ENCODE results near the gene SAMD4A.

DNA sequence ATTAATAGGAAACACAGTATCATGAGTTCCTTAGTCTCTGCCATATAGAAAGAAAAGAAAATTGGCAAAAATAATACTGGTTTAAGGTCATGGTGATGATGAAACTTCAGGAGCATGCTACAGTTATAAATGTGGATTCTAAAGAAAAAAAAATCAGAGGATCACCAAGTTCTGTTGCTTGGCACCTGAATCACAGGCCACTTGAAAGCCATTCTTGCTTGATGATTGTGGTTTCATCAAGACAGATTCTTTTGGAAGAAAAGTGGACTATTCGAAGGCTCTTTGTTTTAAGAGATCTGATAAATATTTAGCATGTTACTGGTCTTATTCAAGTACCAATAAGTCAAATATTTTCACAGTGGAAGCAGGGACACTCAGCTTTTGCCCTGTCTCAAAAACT, 148.9 kb downstream of the SAMD4A start:
- TF ChIP-seq RAD21 (IDR thresholded peaks at IDR 0.05; ENCODE audit: low read depth): no peak
- TF ChIP-seq TAF1 (IDR thresholded peaks at IDR 0.05; ENCODE audit: low read depth): no peak
- TF ChIP-seq EGR1 (IDR thresholded peaks at IDR 0.05): no peak
- TF ChIP-seq ZBTB7A (IDR thresholded peaks at IDR 0.05; ENCODE audit: low read depth): no peak
- no peak for TF ChIP-seq EP300 (IDR thresholded peaks at IDR 0.05; ENCODE audit: borderline replicate concordance)
- no peak for TF ChIP-seq CEBPB (IDR thresholded peaks at IDR 0.05)
- no peak for TF ChIP-seq YY1 (IDR thresholded peaks at IDR 0.05; ENCODE audit: low read depth)
- TF ChIP-seq, protein P1, sequence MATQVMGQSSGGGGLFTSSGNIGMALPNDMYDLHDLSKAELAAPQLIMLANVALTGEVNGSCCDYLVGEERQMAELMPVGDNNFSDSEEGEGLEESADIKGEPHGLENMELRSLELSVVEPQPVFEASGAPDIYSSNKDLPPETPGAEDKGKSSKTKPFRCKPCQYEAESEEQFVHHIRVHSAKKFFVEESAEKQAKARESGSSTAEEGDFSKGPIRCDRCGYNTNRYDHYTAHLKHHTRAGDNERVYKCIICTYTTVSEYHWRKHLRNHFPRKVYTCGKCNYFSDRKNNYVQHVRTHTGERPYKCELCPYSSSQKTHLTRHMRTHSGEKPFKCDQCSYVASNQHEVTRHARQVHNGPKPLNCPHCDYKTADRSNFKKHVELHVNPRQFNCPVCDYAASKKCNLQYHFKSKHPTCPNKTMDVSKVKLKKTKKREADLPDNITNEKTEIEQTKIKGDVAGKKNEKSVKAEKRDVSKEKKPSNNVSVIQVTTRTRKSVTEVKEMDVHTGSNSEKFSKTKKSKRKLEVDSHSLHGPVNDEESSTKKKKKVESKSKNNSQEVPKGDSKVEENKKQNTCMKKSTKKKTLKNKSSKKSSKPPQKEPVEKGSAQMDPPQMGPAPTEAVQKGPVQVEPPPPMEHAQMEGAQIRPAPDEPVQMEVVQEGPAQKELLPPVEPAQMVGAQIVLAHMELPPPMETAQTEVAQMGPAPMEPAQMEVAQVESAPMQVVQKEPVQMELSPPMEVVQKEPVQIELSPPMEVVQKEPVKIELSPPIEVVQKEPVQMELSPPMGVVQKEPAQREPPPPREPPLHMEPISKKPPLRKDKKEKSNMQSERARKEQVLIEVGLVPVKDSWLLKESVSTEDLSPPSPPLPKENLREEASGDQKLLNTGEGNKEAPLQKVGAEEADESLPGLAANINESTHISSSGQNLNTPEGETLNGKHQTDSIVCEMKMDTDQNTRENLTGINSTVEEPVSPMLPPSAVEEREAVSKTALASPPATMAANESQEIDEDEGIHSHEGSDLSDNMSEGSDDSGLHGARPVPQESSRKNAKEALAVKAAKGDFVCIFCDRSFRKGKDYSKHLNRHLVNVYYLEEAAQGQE (IDR thresholded peaks at IDR 0.05; ENCODE audit: low read depth): no peak
- TF ChIP-seq, protein P2, sequence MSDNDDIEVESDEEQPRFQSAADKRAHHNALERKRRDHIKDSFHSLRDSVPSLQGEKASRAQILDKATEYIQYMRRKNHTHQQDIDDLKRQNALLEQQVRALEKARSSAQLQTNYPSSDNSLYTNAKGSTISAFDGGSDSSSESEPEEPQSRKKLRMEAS (IDR thresholded peaks at IDR 0.05): no peak
- TF ChIP-seq, protein P3, sequence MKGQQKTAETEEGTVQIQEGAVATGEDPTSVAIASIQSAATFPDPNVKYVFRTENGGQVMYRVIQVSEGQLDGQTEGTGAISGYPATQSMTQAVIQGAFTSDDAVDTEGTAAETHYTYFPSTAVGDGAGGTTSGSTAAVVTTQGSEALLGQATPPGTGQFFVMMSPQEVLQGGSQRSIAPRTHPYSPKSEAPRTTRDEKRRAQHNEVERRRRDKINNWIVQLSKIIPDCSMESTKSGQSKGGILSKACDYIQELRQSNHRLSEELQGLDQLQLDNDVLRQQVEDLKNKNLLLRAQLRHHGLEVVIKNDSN (IDR thresholded peaks at IDR 0.05): no peak
- TF ChIP-seq TCF12 (IDR thresholded peaks at IDR 0.05; ENCODE audit: low read depth): no peak

All from Ishikawa (cell line).